SK-N-SH treated with all-trans-retinoic acid at 6 μM for 48 hours (cell line): ENCODE data around the gene FAM136A.

ENCODE experiments used
- BACH2 ChIP-seq: fragments of 250-450 bp; sonication (Bioruptor Pico); IDR thresholded peaks from 2 replicates; pipeline ENCODE4 v1.9.0; 2021; ENCODE audit warnings: mild to moderate bottlenecking, borderline replicate concordance
- OSR1 ChIP-seq: fragments of 250-450 bp; sonication (Bioruptor Pico); IDR thresholded peaks from 2 replicates; pipeline ENCODE4 v1.8.0; 2022; ENCODE audit warnings: moderate library complexity, mild to moderate bottlenecking, inconsistent platforms
- RARB ChIP-seq: fragments of 250-450 bp; sonication (Bioruptor Pico); IDR thresholded peaks from 2 replicates; pipeline ENCODE4 v1.8.0; 2021; ENCODE audit warnings: mild to moderate bottlenecking, moderate library complexity
- ZC3H10 ChIP-seq: fragments of 250-450 bp; sonication (Bioruptor Pico); IDR thresholded peaks from 2 replicates; pipeline ENCODE4 v1.5.1; 2021; ENCODE audit warnings: mild to moderate bottlenecking, moderate library complexity
- ZFP3 ChIP-seq: fragments of 250-450 bp; sonication (Bioruptor Pico); IDR thresholded peaks from 2 replicates; pipeline ENCODE4 v1.5.0; 2020; ENCODE audit warnings: mild to moderate bottlenecking, moderate library complexity
- ZFP30 ChIP-seq: fragments of 450-650 bp; formaldehyde crosslinking; IDR thresholded peaks from 2 replicates; pipeline ENCODE4 v1.5.0; 2022; ENCODE audit warnings: mild to moderate bottlenecking, moderate library complexity
- ZNF565 ChIP-seq: fragments of 450-650 bp; formaldehyde crosslinking; conservative IDR thresholded peaks from 2 replicates; pipeline ENCODE4 v1.5.0; 2020; ENCODE audit warnings: low read depth, mild to moderate bottlenecking, moderate library complexity

- TF ChIP-seq RARB = no peak
- TF ChIP-seq OSR1 (CRISPR knock-in tag) = no peak
- TF ChIP-seq BACH2 (CRISPR knock-in tag) = no peak
- TF ChIP-seq ZFP3 (CRISPR knock-in tag) = no peak
- TF ChIP-seq ZFP30 (CRISPR knock-in tag) = no peak
- TF ChIP-seq ZC3H10 (CRISPR knock-in tag) = no peak
- TF ChIP-seq ZNF565 = no peak
Measured at GRCh38 chr2:70310899-70311298, 9.0 kb upstream of the FAM136A start.
